Measurements from ENCODE around the gene CATSPERZ. TPM values are rescaled to one million over a fixed set of nuclear protein-coding genes. Genes with fewer than 3 reads are reported as not detected.

The CATSPERZ gene
- total and polyA plus RNA-seq, 2 of the 8 experiments (the other 6 are each of a cell fraction or from before 2014, with no cell fraction given), result 0.77 TPM; not detected in 1

DNA sequence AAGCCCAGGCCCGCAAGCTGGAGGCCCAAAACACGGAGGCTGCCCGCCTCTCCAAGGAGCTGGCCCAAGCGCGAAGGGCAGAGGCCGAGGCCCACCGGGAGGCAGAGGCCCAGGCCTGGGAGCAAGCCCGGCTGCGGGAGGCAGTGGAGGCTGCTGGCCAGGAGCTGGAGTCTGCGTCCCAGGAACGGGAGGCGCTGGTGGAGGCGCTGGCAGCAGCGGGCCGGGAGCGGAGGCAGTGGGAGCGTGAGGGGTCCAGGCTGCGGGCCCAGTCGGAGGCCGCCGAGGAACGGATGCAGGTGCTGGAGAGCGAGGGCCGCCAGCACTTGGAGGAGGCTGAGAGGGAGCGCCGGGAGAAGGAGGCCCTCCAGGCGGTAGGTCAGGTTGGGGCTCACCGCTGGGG, 44.6 kb downstream of the CATSPERZ start:
- H3K4me2 ChIP-seq (ENCODE audit: insufficient read depth in 1 of 2, low read depth in 2 of 2, low read length in 2 of 2), result no peak overlapping the region
- peaks cover 11% of the 10 kb centered on the region; the same call in 1 of the 2 replicates for H3K23me2 ChIP-seq (ENCODE audit: low read depth, low read length)
- no peaks in the 10 kb centered on the region for H3K79me2 ChIP-seq (ENCODE audit: control insufficient read depth in 1 of 2, insufficient read depth in 2 of 2, low read length in 2 of 2)
- no peak overlapping the region for H2BK20ac ChIP-seq (ENCODE audit: low read length)
- no peak overlapping the region for H3K4me3 ChIP-seq (ENCODE audit: extremely low read depth in 1 of 4, insufficient read depth in 2 of 4, low read depth in 3 of 4, low read length in 4 of 4)
- no peaks in the 10 kb centered on the region for H3K9me3 ChIP-seq (ENCODE audit: insufficient read depth in 2 of 2, low read depth in 1 of 2, low read length in 1 of 2)
- H3K18ac ChIP-seq (ENCODE audit: extremely low read depth, low read length), result no peak overlapping the region
- H3K27me3 ChIP-seq (replicated peaks in 1 of 4; ENCODE audit: control insufficient read depth in 3 of 4, extremely low read depth in 1 of 4, insufficient read depth in 3 of 4, low read length in 3 of 4), result peaks cover 0 to 2% (median 0%) of the 10 kb centered on the region in 4 experiments; a peak in 1 of 7 replicates
- H3K27ac ChIP-seq (ENCODE audit: low read depth, low read length), result no peak overlapping the region
- no peak overlapping the region for H3K56ac ChIP-seq (replicated peaks; ENCODE audit: insufficient read length, low read depth, low read length)
- H4K91ac ChIP-seq (replicated peaks; ENCODE audit: insufficient read length, low read length), result no peak overlapping the region
- no peak overlapping the region for H2BK5ac ChIP-seq (ENCODE audit: low read depth, low read length)
- no peak overlapping the region for H2AFZ ChIP-seq (ENCODE audit: low read length)
- H4K5ac ChIP-seq (ENCODE audit: insufficient read length, low read depth, low read length), result no peak overlapping the region
- H3K79me1 ChIP-seq (ENCODE audit: low read depth, low read length), result no peaks in the 10 kb centered on the region
- H3K4ac ChIP-seq (replicated peaks; ENCODE audit: insufficient read length, low read depth, low read length), result no peak overlapping the region
- H3K4me1 ChIP-seq (replicated peaks in 1 of 4; ENCODE audit: control insufficient read depth in 3 of 4, insufficient read depth in 4 of 4, low read length in 3 of 4), result peaks cover 0 to 29% (median 19%) of the 10 kb centered on the region in 4 experiments; a peak in 6 of 7 replicates
- H2BK15ac ChIP-seq (ENCODE audit: low read length), result no peak overlapping the region
- 92% methylated on average over 23 of the region's 28 CpGs; no CpG with 5 or more reads in 1 of the 2 experiments for WGBS, 2 experiments (ENCODE audit: extremely low coverage in 1 of 2, insufficient coverage in 1 of 2, insufficient read length in 1 of 2, insufficient replicate concordance in 2 of 2, low coverage in 1 of 2, low lambda C conversion rate in 2 of 2, missing lambda C conversion rate in 1 of 2)
- DNase-seq (ENCODE audit: low read depth in 1 of 2, low spot score in 2 of 2), result no peak
- POLR2A ChIA-PET (ENCODE audit: partially characterized antibody), result interaction anchor here (1.4 to 6.1 kb wide), 3 partner anchors 10 to 28 kb away, joined by 3 to 38 read pairs (median 5); partner anchors contain the start of genes PRDX5 and TRMT112
- peaks cover 0 to 2% of the 10 kb centered on the region in 2 experiments for H4K20me1 ChIP-seq (replicated peaks in 1 of 2; ENCODE audit: control insufficient read depth in 1 of 2, insufficient read depth in 2 of 2, low read length in 2 of 2)
- H2BK12ac ChIP-seq (ENCODE audit: low read depth, low read length), result no peak overlapping the region
- H2BK120ac ChIP-seq (replicated peaks; ENCODE audit: low read depth, low read length), result no peak overlapping the region
- no peak overlapping the region for H3K23ac ChIP-seq (ENCODE audit: insufficient read length)
- no peaks in the 10 kb centered on the region for H3K36me3 ChIP-seq (ENCODE audit: control insufficient read depth in 2 of 4, insufficient read depth in 4 of 4, low read length in 3 of 4)
- TF ChIP-seq HDAC6 (IDR thresholded peaks at IDR 0.05; ENCODE audit: low read depth, low read length) (no peak), RAD21 (IDR thresholded peaks at IDR 0.05 in 1 of 2, conservative IDR thresholded peaks at IDR 0.05 in 1 of 2; ENCODE audit: low read depth in 2 of 2, low read length in 2 of 2) (no peak), GTF2F1 (IDR thresholded peaks at IDR 0.05; ENCODE audit: borderline replicate concordance, low read depth, low read length) (no peak), RBBP5 (IDR thresholded peaks at IDR 0.05; ENCODE audit: borderline replicate concordance, low read depth, low read length) (no peak), POLR2AphosphoS5 (IDR thresholded peaks at IDR 0.05; ENCODE audit: low read depth, low read length) (no peak)
- FAIRE-seq, result no peak
- no peak overlapping the region for H4K8ac ChIP-seq (ENCODE audit: extremely low read depth, insufficient read depth, low read length)
- H3K9ac ChIP-seq (replicated peaks in 1 of 4; ENCODE audit: extremely low read depth in 1 of 4, low read depth in 3 of 4, low read length in 3 of 4), result no peak overlapping the region
- CTCF ChIA-PET (ENCODE audit: partially characterized antibody), result interaction anchor here (1.3 to 37.6 kb wide), 9 partner anchors 6 to 360 kb away, joined by 3 to 614 read pairs (median 6); partner anchors contain the start of genes CATSPERZ, CCDC88B, ESRRA and PRDX5
- no peak overlapping the region for H2AK5ac ChIP-seq (ENCODE audit: low read depth, low read length)
- no peak overlapping the region for H3K14ac ChIP-seq (ENCODE audit: insufficient read length)
